SU-DHL-6 (cell line): ENCODE measurements around the gene CORO1C.
"Not testable (repeated sequence)": the region's sequence is repeated elsewhere in the genome, so short reads cannot be mapped to it uniquely, and the experiment has no call there.

Source experiments
- H2AFZ ChIP-seq: fragments of 200-600 bp; sonication (generic); 2 replicates; pipeline ENCODE4 v1.6.1; 2014; ENCODE audit warnings: low read depth, mild to moderate bottlenecking, moderate library complexity, mixed read lengths, antibody characterized with exemption, low read length; ENCODE audit not compliant: severe bottlenecking
- H3F3A ChIP-seq: fragments of 200-600 bp; shearing (Covaris generic); 2 replicates; pipeline ENCODE4 v1.6.0; 2016; ENCODE audit warnings: antibody characterized with exemption, mild to moderate bottlenecking; ENCODE audit not compliant: insufficient read depth
- H3K27ac ChIP-seq: fragments of 200-600 bp; sonication (generic); 2 replicates; pipeline ENCODE4 v1.5.1; 2016; ENCODE audit warnings: low read depth, mild to moderate bottlenecking, low read length, moderate library complexity, mixed read lengths
- H3K27me3 ChIP-seq: fragments of 200-600 bp; sonication (generic), shearing (Covaris generic); 2 replicates; pipeline ENCODE4 v1.6.0; 2014; ENCODE audit warnings: mild to moderate bottlenecking, low read length
- H3K36me3 ChIP-seq: fragments of 200-600 bp; sonication (generic); 2 replicates; pipeline ENCODE4 v1.6.1; 2014; ENCODE audit warnings: mild to moderate bottlenecking, low read length, mixed read lengths
- H3K4me2 ChIP-seq: fragments of 300-600, 200-600 bp; shearing (Covaris generic), sonication (generic); 2 replicates; pipeline ENCODE4 v1.6.0; 2014; ENCODE audit warnings: low read length, low read depth, mild to moderate bottlenecking; ENCODE audit not compliant: poor library complexity, severe bottlenecking
- H3K4me3 ChIP-seq: fragments of 200-600 bp; sonication (generic); 2 replicates; pipeline ENCODE4 v1.5.1; 2014; ENCODE audit warnings: antibody characterized with exemption, low read length, mild to moderate bottlenecking, mixed read lengths; ENCODE audit not compliant: insufficient read depth, poor library complexity, severe bottlenecking
- H3K79me2 ChIP-seq: fragments of 200-600 bp; sonication (generic); 2 replicates; pipeline ENCODE4 v1.6.1; 2014; ENCODE audit warnings: mild to moderate bottlenecking, low read length, moderate library complexity; ENCODE audit not compliant: insufficient read depth
- H3K9ac ChIP-seq: fragments of 200-600 bp; sonication (generic); 2 replicates; pipeline ENCODE4 v1.7.0; 2014; ENCODE audit warnings: mild to moderate bottlenecking, low read length
- H3K9me2 ChIP-seq: fragments of 200-600 bp; sonication (generic); replicated peaks from 2 replicates; pipeline ENCODE4 v1.6.1; 2014; ENCODE audit warnings: low read length; ENCODE audit not compliant: insufficient read depth
- H3K9me3 ChIP-seq: fragments of 200-600 bp; sonication (generic); 2 replicates; pipeline ENCODE4 v1.6.1; 2014; ENCODE audit warnings: low read length, mixed read lengths; ENCODE audit not compliant: insufficient read depth
- H4K20me1 ChIP-seq: fragments of 200-600 bp; sonication (generic); 2 replicates; pipeline ENCODE4 v1.6.1; 2014; ENCODE audit warnings: low read depth, mild to moderate bottlenecking, antibody characterized with exemption, low read length, moderate library complexity, mixed read lengths
- EZH2phosphoT487 ChIP-seq: fragments of 200-600 bp; sonication (generic), shearing (Covaris generic); conservative IDR thresholded peaks from 2 replicates; pipeline ENCODE4 v1.6.1; 2018; ENCODE audit warnings: mild to moderate bottlenecking, antibody characterized with exemption, low read length, moderate library complexity, mixed read lengths
- TF ChIP-seq, protein P1 (sequence below): fragments of 200-600 bp; sonication (generic); IDR thresholded peaks from one replicate; pipeline ENCODE4 v1.5.1; 2017; ENCODE audit warnings: antibody characterized with exemption, mild to moderate bottlenecking, low read length, moderate library complexity; ENCODE audit not compliant: insufficient read depth, poor library complexity, severe bottlenecking

Gene CORO1C

DNA sequence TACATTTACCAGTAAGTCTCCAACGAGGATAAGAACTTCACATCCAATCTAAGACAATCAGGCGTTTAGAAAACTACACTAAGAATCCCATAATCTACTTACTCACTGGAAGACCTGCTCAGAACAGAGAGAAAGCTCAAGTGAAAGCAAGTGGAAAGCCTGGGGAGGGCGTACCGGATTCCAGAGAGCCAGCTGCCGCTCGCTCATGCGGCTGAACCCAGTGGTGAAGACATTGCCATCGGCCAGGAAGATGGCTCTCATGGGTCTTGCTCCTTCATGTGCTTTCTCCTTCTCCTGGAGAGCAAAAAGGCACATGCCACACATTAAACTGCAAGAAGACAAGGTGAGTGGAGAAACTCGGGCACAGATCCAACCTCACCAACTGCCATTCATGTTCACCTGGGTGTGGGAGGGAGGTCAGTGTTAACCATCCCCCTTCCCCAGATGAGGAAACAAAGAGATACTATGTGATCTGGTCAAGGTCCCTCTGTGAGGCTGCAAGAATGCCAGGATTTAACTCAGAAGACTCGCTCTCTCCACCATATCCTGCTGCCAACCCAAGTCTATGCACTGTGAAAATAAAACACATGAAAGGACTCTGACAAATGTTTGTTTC, 74.1 kb downstream of the CORO1C start:
- H3F3A ChIP-seq = no peaks in the 10 kb centered on the region; the same call in 1 of the 2 replicates
- no peak overlapping the region for H3K27ac ChIP-seq
- no peaks in the 10 kb centered on the region for H3K79me2 ChIP-seq
- no peaks in the 10 kb centered on the region for H3K27me3 ChIP-seq
- no peaks in the 10 kb centered on the region for H3K9me3 ChIP-seq
- H3K36me3 ChIP-seq = no peaks in the 10 kb centered on the region
- no peaks in the 10 kb centered on the region for H3K9me2 ChIP-seq
- TF ChIP-seq, protein P1, sequence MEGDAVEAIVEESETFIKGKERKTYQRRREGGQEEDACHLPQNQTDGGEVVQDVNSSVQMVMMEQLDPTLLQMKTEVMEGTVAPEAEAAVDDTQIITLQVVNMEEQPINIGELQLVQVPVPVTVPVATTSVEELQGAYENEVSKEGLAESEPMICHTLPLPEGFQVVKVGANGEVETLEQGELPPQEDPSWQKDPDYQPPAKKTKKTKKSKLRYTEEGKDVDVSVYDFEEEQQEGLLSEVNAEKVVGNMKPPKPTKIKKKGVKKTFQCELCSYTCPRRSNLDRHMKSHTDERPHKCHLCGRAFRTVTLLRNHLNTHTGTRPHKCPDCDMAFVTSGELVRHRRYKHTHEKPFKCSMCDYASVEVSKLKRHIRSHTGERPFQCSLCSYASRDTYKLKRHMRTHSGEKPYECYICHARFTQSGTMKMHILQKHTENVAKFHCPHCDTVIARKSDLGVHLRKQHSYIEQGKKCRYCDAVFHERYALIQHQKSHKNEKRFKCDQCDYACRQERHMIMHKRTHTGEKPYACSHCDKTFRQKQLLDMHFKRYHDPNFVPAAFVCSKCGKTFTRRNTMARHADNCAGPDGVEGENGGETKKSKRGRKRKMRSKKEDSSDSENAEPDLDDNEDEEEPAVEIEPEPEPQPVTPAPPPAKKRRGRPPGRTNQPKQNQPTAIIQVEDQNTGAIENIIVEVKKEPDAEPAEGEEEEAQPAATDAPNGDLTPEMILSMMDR = no peak
- no peak for TF ChIP-seq EZH2phosphoT487
- H3K9ac ChIP-seq = no peak overlapping the region
- H4K20me1 ChIP-seq = no peaks in the 10 kb centered on the region
- no peak overlapping the region for H3K4me3 ChIP-seq
- no peak overlapping the region for H3K4me2 ChIP-seq
- H2AFZ ChIP-seq = no peak overlapping the region

DNA sequence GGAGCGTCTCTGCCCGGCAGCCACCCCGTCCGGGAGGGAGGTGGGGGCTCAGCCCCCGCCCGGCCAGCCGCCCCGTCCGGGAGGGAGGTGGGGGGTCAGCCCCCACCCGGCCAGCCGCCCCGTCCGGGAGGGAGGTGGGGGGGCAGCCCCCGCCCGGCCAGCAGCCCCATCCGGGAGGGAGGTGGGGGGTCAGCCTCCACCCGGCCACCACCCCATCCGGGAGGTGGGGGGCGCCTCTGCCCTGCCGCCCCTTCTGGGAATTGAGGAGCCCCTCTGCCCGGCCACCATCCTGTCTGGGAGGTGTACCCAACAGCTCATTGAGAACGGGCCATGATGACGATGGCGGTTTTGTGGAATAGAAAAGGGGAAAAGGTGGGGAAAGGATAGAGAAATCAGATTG, 75.1 kb downstream of the CORO1C start:
- not testable (repeated sequence) for H3F3A ChIP-seq, H3K9ac ChIP-seq, H4K20me1 ChIP-seq, H3K9me2 ChIP-seq, H3K27me3 ChIP-seq, H3K9me3 ChIP-seq, H3K27ac ChIP-seq, H3K79me2 ChIP-seq, H3K4me2 ChIP-seq, H3K36me3 ChIP-seq, H3K4me3 ChIP-seq, H2AFZ ChIP-seq

DNA sequence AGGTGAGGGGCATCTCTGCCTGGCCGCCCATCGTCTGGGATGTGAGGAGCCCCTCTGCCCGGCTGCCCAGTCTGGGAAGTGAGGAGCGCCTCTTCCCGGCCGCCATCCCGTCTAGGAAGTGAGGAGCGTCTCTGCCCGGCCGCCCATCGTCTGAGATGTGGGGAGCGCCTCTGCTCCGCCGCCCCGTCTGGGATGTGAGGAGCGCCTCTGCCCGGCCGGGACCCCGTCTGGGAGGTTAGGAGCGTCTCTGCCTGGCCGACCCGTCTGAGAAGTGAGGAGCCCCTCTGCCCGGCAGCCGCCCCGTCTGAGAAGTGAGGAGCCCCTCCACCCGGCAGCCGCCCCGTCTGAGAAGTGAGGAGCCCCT, 75.5 kb downstream of the CORO1C start:
- H3K9me2 ChIP-seq, H3K27me3 ChIP-seq, H3K4me3 ChIP-seq, H3K9ac ChIP-seq, H3K9me3 ChIP-seq, H3F3A ChIP-seq, H4K20me1 ChIP-seq, H3K79me2 ChIP-seq, H2AFZ ChIP-seq, H3K36me3 ChIP-seq, H3K4me2 ChIP-seq, H3K27ac ChIP-seq: not testable (repeated sequence)

DNA sequence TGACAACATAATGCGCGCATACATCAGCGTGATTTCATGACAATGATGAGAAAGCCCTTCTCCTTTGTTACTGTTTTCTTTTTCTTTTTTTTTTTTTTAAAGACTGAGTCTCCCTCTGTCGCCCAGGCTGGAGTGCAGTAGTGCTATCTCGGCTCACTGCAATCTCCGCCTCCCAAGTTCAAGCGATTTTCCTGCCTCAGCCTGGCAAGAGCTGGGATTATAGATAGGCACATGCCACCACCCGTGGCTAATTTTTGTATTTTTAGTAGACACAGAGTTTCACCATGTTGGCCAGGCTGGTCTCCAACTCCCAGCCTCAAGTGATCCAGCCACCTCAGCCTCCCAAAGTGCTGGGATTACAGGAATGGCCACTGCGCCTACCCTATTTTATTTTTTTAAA, 76.7 kb downstream of the CORO1C start:
- not testable (repeated sequence) for H3K27me3 ChIP-seq, H2AFZ ChIP-seq, H3K36me3 ChIP-seq, H3F3A ChIP-seq, H3K4me3 ChIP-seq, H3K9me3 ChIP-seq, H3K9me2 ChIP-seq, H3K9ac ChIP-seq, H4K20me1 ChIP-seq, H3K79me2 ChIP-seq, H3K27ac ChIP-seq, H3K4me2 ChIP-seq

DNA sequence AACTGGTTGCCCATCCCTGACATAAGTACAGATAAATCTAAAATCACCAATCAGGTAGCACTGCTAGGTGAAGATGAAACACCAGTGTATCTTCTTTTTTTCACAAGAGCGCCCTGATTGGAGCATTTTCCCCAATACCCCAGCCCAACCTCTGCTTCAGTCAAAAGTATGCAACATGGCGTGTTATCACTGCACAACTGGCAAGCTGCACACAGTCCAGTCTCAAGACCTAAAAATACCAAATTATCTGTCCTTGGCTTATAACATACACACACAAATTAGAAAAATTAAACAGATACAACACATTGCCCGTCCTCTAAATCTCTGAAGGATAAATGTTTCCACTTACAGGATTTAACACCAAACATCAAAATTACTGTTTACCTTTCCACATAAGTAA, 77.4 kb downstream of the CORO1C start:
- Histone ChIP-seq H3F3A (no peaks in the 10 kb centered on the region; the same call in 1 of the 2 replicates), H3K9me2 (no peaks in the 10 kb centered on the region), H3K9me3 (no peaks in the 10 kb centered on the region), H3K79me2 (no peaks in the 10 kb centered on the region), H3K4me3 (no peak overlapping the region), H3K36me3 (no peaks in the 10 kb centered on the region), H4K20me1 (no peaks in the 10 kb centered on the region), H3K27ac (no peak overlapping the region), H3K27me3 (no peaks in the 10 kb centered on the region), H3K4me2 (no peak overlapping the region), H3K9ac (no peak overlapping the region), H2AFZ (no peak overlapping the region)
- TF ChIP-seq, protein P1 = no peak
- TF ChIP-seq EZH2phosphoT487 = no peak
